Choroid plexus epithelial cell (primary cell): ENCODE results near the gene COX7A2L.

Experiments
- DNase-seq: peaks from one replicate; pipeline ENCODE4 v3.0.0-alpha.2; 2010; ENCODE audit warnings: low read depth
- H3K4me3 ChIP-seq: 2 replicates; pipeline ENCODE4 v1.5.1; 2011; ENCODE audit warnings: low read depth, mild to moderate bottlenecking, control low read depth, low read length, moderate library complexity
- CTCF ChIP-seq: conservative IDR thresholded peaks from 2 replicates; pipeline ENCODE4 v1.5.1; 2011; ENCODE audit warnings: low read depth, mild to moderate bottlenecking, control low read depth, inconsistent platforms, low read length, moderate library complexity

Gene COX7A2L

GRCh38 chr2:42332575-42332974 is 28.4 kb downstream of the COX7A2L start:
- no peak for TF ChIP-seq CTCF
- no peak for DNase-seq
- no peak overlapping the region for H3K4me3 ChIP-seq

GRCh38 chr2:42331569-42332284 is 29.3 kb downstream of the COX7A2L start:
- H3K4me3 ChIP-seq, result no peak overlapping the region
- no peak for TF ChIP-seq CTCF
- DNase-seq, result peak; percentile 59

GRCh38 chr2:42329736-42330135 is 31.3 kb downstream of the COX7A2L start:
- H3K4me3 ChIP-seq, result no peak overlapping the region
- TF ChIP-seq CTCF, result no peak
- DNase-seq, result no peak

- DNase-seq, result no peak
- no peak for TF ChIP-seq CTCF
- no peak overlapping the region for H3K4me3 ChIP-seq
Measured at GRCh38 chr2:42328923-42329322, 32.1 kb downstream of the COX7A2L start.

GRCh38 chr2:42328148-42328833 is 32.7 kb downstream of the COX7A2L start:
- peak; percentile 73 for DNase-seq
- no peak overlapping the region for H3K4me3 ChIP-seq
- TF ChIP-seq CTCF, result peak; percentile 56

GRCh38 chr2:42327125-42327524 is 33.9 kb downstream of the COX7A2L start:
- no peak overlapping the region for H3K4me3 ChIP-seq
- peak; percentile 36 for DNase-seq
- no peak for TF ChIP-seq CTCF

- no peak for DNase-seq
- no peak overlapping the region for H3K4me3 ChIP-seq
- no peak for TF ChIP-seq CTCF
Measured at GRCh38 chr2:42325609-42326008, 35.4 kb downstream of the COX7A2L start.
